GM04503 (cell line): ENCODE measurements around the gene DHRS7B.

Experiments
- DNase-seq: peaks from one replicate; pipeline ENCODE4 v3.0.0-alpha.2; 2012; ENCODE audit warnings: low read depth

DHRS7B gene

DNA sequence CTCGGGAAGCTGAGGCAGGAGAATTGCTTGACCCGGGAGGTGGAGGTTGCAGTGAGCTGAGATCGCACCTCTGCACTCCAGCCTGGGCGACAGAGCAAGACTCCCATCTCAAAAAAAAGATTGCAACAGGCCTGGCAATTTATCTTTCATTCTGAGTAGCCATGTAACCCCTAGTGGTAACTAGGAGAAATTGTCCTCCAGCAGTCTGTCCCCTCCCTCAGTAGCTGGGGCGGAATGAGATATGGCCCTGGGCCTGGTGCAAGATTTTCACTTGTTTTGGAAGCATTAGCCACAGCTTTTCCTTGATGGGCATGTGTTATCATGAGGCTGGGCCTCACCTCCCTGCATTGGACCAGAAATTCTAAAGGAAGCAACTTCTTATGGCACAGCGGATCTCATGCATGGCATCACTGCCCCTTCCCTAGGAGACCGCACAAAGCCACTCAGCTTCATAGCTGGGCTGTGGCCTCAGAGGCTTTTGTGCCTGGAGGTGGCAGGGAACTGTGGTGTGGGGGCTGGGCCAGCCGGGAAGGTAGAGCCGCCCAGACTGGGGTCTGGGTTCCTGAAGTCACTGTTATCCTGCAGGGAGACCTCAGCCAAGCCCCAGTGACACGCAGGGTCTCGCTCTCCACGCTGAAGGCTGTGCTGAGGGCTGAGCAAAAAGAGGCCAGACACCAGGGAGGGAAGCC, 113.1 kb downstream of the DHRS7B start:
- DNase-seq = no peak

DNA sequence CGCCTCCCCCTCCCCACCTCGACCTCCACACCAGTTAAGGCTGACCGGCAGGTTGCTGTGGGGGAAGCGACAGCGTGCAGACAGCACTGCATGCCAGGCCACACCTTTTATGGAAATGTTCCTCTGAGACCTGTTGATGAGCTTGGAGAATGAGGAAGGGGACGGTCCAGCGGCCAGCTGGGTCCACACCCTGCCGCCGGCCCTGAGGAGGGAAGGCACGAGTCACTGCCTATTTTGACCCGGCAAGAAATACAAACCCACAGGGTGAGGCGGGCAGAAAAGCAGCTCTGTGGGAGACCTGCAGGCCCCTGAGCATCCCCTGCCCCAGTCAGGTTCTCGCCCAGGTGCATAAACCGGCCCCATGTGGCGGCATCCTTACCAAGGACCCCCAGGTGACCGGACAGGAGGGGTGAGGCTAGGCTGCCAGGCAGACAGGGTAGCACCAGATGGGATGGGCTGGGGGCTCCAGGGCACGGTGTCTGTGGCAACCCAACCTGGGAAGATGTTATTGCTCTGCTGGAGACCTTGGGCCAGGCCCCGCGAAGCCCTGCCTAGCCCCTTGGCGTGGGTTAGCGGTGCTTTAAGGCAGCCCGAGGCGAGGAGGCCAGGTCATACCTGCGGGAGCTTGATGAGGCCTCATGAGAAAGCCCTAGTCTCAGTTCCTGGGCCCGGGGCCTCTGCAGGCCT, 113.7 kb downstream of the DHRS7B start:
- no peak for DNase-seq
